Hepatocyte (in vitro differentiated cells): ENCODE data around the gene LINC00237. TPM values are rescaled to one million over a fixed set of nuclear protein-coding genes. Genes with fewer than 3 reads are reported as not detected.

ENCODE experiments used
- DNase-seq: peaks from one replicate; pipeline ENCODE4 v3.0.0-alpha.2; 2016; ENCODE audit warnings: low spot score
- H2AFZ ChIP-seq: fragments of 200-600 bp; sonication (generic); 2 replicates; pipeline ENCODE4 v1.6.0; 2016; ENCODE audit warnings: antibody characterized with exemption, mild to moderate bottlenecking
- H3K27ac ChIP-seq: fragments of 200-600 bp; sonication (generic); 2 replicates; pipeline ENCODE4 v1.5.1; 2016; ENCODE audit warnings: mild to moderate bottlenecking
- H3K27me3 ChIP-seq: fragments of 200-600 bp; sonication (generic); 2 replicates; pipeline ENCODE4 v1.6.1; 2016
- H3K36me3 ChIP-seq: fragments of 200-600 bp; sonication (generic); replicated peaks from 2 replicates; pipeline ENCODE4 v1.5.1; 2016; ENCODE audit warnings: low read depth; ENCODE audit not compliant: insufficient read depth
- H3K4me1 ChIP-seq: fragments of 200-600 bp; sonication (generic); 2 replicates; pipeline ENCODE4 v1.5.1; 2016; ENCODE audit warnings: mild to moderate bottlenecking, moderate library complexity; ENCODE audit not compliant: insufficient read depth
- H3K4me2 ChIP-seq: fragments of 200-600 bp; sonication (generic); 2 replicates; pipeline ENCODE4 v1.6.0; 2016
- H3K4me3 ChIP-seq: fragments of 200-600 bp; sonication (generic); 2 replicates; pipeline ENCODE4 v1.5.1; 2016; ENCODE audit warnings: mild to moderate bottlenecking
- H3K79me2 ChIP-seq: fragments of 200-600 bp; sonication (generic); 2 replicates; pipeline ENCODE4 v1.6.0; 2017; ENCODE audit warnings: mild to moderate bottlenecking
- H3K9me2 ChIP-seq: fragments of 200-600 bp; sonication (generic); replicated peaks from 2 replicates; pipeline ENCODE4 v1.6.0; 2017; ENCODE audit warnings: mild to moderate bottlenecking; ENCODE audit not compliant: insufficient read depth
- H3K9me3 ChIP-seq: fragments of 200-600 bp; sonication (generic); 2 replicates; pipeline ENCODE4 v1.5.1; 2016; ENCODE audit warnings: low read depth, mild to moderate bottlenecking
- H4K20me1 ChIP-seq: fragments of 200-600 bp; sonication (generic); 2 replicates; pipeline ENCODE4 v1.6.0; 2016; ENCODE audit warnings: mild to moderate bottlenecking; ENCODE audit not compliant: insufficient read depth, poor library complexity, severe bottlenecking
- EZH2 ChIP-seq: fragments of 200-600 bp; sonication (generic); IDR thresholded peaks from 2 replicates; pipeline ENCODE4 v1.6.1; 2016; ENCODE audit warnings: antibody characterized with exemption, mild to moderate bottlenecking, borderline replicate concordance
- EZH2phosphoT487 ChIP-seq: fragments of 200-600 bp; sonication (generic); IDR thresholded peaks from one replicate; pipeline ENCODE4 v1.6.1; 2018; ENCODE audit warnings: antibody characterized with exemption, mild to moderate bottlenecking, low read depth, moderate library complexity; ENCODE audit not compliant: unreplicated experiment, severe bottlenecking
- WGBS: methylation state at CpG from one replicate; pipeline ENCODE4 v1.1.6; 2016; ENCODE audit warnings: low lambda C conversion rate; ENCODE audit errors: missing lambda C conversion rate; 5-methylcytosine and 5-hydroxymethylcytosine counted together
- polyA plus RNA-seq: library from polyadenylated mRNA; unstranded; fragments of >200 nt; fragmentation: Nextera tagmentation; extraction: Ambion mirVana; gene quantifications from 2 replicates; pipeline ENCODE4 v1.2.1, GENCODE V29; 2016
- total RNA-seq: library from RNA; depleted of rRNA; stranded (reverse); fragments of >200 nt; gene quantifications from 2 replicates; pipeline ENCODE4 v1.2.3, GENCODE V29; 2014
- TF ChIP-seq, protein P1 (sequence below): fragments of 200-600 bp; sonication (generic); IDR thresholded peaks from 2 replicates; pipeline ENCODE4 v1.5.1; 2016; ENCODE audit warnings: antibody characterized with exemption, mild to moderate bottlenecking; ENCODE audit not compliant: poor library complexity

The LINC00237 gene
- total and polyA plus RNA-seq, 2 experiments from 2014 or later, result not detected

DNA sequence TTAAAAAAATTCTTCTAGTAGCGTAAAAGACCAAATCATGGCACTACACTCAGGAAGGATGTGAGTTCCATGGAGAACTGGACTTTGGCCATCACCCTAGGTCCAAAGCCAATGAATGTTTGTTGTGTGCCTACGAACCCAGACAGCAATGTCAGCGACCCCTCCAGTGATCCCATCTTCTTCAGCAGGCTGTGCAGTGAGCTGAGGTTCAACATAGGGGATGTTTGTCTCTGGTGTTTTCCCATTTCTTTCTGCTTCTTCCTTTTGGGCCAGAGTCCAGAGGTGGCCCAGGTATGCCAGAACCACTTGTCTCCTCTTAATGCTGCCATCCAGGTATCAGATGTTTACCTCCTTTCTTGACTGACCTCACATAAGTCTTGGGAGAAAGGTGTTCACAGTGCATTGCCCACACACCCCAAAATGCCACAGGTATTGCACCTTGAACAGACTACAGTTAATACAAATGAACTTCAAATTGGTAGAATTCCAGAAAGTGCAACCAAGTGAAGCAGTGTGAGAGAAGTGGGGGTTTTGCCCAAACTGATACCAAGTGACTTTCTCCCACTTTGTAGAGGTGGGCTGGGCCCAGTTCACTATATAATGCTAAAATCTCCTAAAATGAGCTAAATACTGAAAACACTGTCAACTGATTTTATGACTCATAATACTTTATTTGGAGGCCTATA lies 33.9 kb upstream of the LINC00237 start:
- Histone ChIP-seq H4K20me1 (no peaks in the 10 kb centered on the region), H3K27me3 (no peaks in the 10 kb centered on the region), H2AFZ (no peak overlapping the region), H3K36me3 (no peaks in the 10 kb centered on the region), H3K4me3 (no peak overlapping the region), H3K9me2 (no peaks in the 10 kb centered on the region), H3K4me1 (no peaks in the 10 kb centered on the region), H3K4me2 (no peak overlapping the region), H3K79me2 (no peaks in the 10 kb centered on the region), H3K27ac (no peak overlapping the region), H3K9me3 (no peaks in the 10 kb centered on the region)
- no peak for DNase-seq
- TF ChIP-seq EZH2phosphoT487 (no peak), EZH2 (no peak)
- TF ChIP-seq, protein P1, sequence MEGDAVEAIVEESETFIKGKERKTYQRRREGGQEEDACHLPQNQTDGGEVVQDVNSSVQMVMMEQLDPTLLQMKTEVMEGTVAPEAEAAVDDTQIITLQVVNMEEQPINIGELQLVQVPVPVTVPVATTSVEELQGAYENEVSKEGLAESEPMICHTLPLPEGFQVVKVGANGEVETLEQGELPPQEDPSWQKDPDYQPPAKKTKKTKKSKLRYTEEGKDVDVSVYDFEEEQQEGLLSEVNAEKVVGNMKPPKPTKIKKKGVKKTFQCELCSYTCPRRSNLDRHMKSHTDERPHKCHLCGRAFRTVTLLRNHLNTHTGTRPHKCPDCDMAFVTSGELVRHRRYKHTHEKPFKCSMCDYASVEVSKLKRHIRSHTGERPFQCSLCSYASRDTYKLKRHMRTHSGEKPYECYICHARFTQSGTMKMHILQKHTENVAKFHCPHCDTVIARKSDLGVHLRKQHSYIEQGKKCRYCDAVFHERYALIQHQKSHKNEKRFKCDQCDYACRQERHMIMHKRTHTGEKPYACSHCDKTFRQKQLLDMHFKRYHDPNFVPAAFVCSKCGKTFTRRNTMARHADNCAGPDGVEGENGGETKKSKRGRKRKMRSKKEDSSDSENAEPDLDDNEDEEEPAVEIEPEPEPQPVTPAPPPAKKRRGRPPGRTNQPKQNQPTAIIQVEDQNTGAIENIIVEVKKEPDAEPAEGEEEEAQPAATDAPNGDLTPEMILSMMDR, result no peak
- WGBS, result 64% methylated on average over 3 of the region's 3 CpGs

DNA sequence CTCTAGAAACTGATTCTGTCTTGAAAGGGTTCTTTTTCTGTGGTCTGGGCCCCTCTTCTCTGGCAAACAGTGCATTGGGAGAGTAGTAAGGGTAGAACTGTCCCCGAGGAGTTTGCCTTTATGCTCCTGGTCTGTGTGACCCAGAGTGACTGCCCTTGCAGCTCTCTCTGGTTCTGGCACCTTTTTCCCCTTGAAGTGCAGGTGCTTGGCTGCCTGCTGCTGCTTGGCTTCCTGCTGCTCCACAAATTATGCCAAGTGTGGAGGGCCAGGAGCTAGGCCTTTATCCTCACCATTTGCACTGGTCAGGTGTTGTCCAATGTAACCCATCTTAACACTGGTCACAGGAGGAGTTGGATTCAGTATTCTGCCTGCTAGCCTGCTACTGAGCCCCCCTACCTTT lies 30.9 kb upstream of the LINC00237 start:
- no peak for DNase-seq
- H3K27me3 ChIP-seq, result no peaks in the 10 kb centered on the region
- TF ChIP-seq EZH2phosphoT487 (no peak), EZH2 (no peak)
- TF ChIP-seq, protein P1, result no peak
- H3K36me3 ChIP-seq, result no peaks in the 10 kb centered on the region
- no peaks in the 10 kb centered on the region for H3K79me2 ChIP-seq
- no peaks in the 10 kb centered on the region for H3K4me1 ChIP-seq
- H2AFZ ChIP-seq, result no peak overlapping the region
- whole genome bisulfite sequencing, result 74% methylated on average over 1 of the region's 1 CpG
- no peak overlapping the region for H3K27ac ChIP-seq
- no peaks in the 10 kb centered on the region for H3K9me2 ChIP-seq
- H3K9me3 ChIP-seq, result no peaks in the 10 kb centered on the region
- H3K4me3 ChIP-seq, result no peak overlapping the region
- no peaks in the 10 kb centered on the region for H4K20me1 ChIP-seq
- no peak overlapping the region for H3K4me2 ChIP-seq

DNA sequence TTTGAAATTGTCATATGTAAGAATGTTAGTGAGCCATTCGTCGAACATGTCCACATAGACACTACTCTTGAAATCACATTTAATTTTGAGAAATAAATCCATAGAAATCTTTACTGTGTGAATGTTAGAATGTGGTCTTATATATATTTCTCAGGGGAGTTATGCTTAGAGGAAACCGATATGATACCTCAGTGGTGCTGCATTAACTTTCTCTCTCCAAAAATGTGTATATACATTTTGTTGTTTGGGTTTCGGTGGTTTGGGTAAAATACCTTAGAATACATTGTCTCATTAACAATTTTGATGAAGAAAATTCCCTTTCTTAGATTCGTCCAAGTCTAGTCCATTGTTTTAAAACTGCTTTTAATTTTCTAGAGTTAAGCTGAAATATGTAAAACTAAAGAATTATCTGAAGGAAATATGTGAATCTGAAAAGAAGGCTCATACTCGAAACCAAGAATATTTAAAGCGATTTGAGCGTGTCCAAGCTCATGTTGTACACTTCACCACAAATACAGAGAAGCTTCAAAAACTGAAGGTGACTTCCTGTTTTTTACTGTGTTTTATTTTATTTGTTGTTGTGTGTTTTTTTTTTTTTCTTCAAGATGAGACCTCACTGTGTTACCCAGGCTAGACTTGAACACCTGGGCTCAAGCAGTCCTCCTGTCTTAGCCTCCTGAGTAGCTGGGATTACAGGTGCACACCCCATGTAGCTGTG lies 30.0 kb upstream of the LINC00237 start:
- 98% methylated on average over 8 of the region's 8 CpGs for WGBS
- DNase-seq, result no peak
- Histone ChIP-seq H3K27ac (no peak overlapping the region), H3K4me1 (no peaks in the 10 kb centered on the region), H3K4me2 (no peak overlapping the region), H3K79me2 (no peaks in the 10 kb centered on the region), H3K9me3 (no peaks in the 10 kb centered on the region), H2AFZ (no peak overlapping the region), H3K9me2 (no peaks in the 10 kb centered on the region), H3K27me3 (no peaks in the 10 kb centered on the region), H3K36me3 (no peaks in the 10 kb centered on the region), H3K4me3 (no peak overlapping the region), H4K20me1 (no peaks in the 10 kb centered on the region)
- TF ChIP-seq, protein P1, result no peak
- TF ChIP-seq EZH2phosphoT487, result no peak
- no peak for TF ChIP-seq EZH2
